ENCODE measurements around the gene ZBTB42. TPM values are rescaled to one million over a fixed set of nuclear protein-coding genes. Genes with fewer than 3 reads are reported as not detected.
A peak's percentile ranks its signal among the peaks of the same experiment; 100 is the strongest.
"Not testable (repeated sequence)": the region's sequence is repeated elsewhere in the genome, so short reads cannot be mapped to it uniquely, and the experiment has no call there.

The ZBTB42 gene
- total RNA-seq, 1 donor from 2014 or later: 4.9 TPM

GRCh38 chr14:104822821-104823615 lies 22.1 kb downstream of the ZBTB42 start:
- H3K36me3 Mint-ChIP-seq (ENCODE audit: low read depth): peaks cover 11% of the 10 kb centered on the region
- intact Hi-C loops (cut with micrococcal nuclease): no loop called here
- H3K27ac Mint-ChIP-seq: no peak overlapping the region

GRCh38 chr14:104824353-104824997 lies 23.6 kb downstream of the ZBTB42 start:
- DNase-seq: no peak
- peaks cover 11% of the 10 kb centered on the region for H3K4me1 Mint-ChIP-seq
- peaks cover 7% of the 10 kb centered on the region for H3K36me3 Mint-ChIP-seq (ENCODE audit: low read depth)
- peak overlapping the region; percentile 42 for H3K27ac Mint-ChIP-seq
- peaks cover 27% of the 10 kb centered on the region for H3K27me3 Mint-ChIP-seq
- intact Hi-C loops (cut with micrococcal nuclease): no loop called here
- H3K4me3 Mint-ChIP-seq: peak overlapping the region; percentile 90
- H3K9me3 Mint-ChIP-seq: peaks cover 15% of the 10 kb centered on the region

More at GRCh38 chr14:104822821-104823615, 22.1 kb downstream of the ZBTB42 start:
- no peak overlapping the region for H3K4me3 Mint-ChIP-seq
- H3K27me3 Mint-ChIP-seq: peaks cover 27% of the 10 kb centered on the region
- peaks cover 11% of the 10 kb centered on the region for H3K4me1 Mint-ChIP-seq
- peaks cover 15% of the 10 kb centered on the region for H3K9me3 Mint-ChIP-seq
- peak; percentile 52 for DNase-seq

- Mint-ChIP-seq H3K27me3 (peaks cover 32% of the 10 kb centered on the region), H3K27ac (no peak overlapping the region), H3K36me3 (ENCODE audit: low read depth) (peaks cover 7% of the 10 kb centered on the region), H3K4me1 (peaks cover 11% of the 10 kb centered on the region), H3K4me3 (peak overlapping the region; percentile 90), H3K9me3 (peaks cover 15% of the 10 kb centered on the region)
- intact Hi-C loops (cut with micrococcal nuclease): loop anchor here (1.0 to 2.0 kb wide), 4 partner anchors 26 to 102 kb away; partner anchors contain the start of genes ADSS1, CEP170B and ZBTB42
- DNase-seq: peak; percentile 99
These were observed 25.4 kb downstream of the ZBTB42 start for GRCh38 chr14:104826189-104826860.

GRCh38 chr14:104826861-104827176 lies 25.9 kb downstream of the ZBTB42 start:
- Mint-ChIP-seq H3K36me3 (ENCODE audit: low read depth) (peaks cover 7% of the 10 kb centered on the region), H3K4me3 (peak overlapping the region; percentile 66), H3K27me3 (peaks cover 32% of the 10 kb centered on the region), H3K27ac (no peak overlapping the region), H3K9me3 (peaks cover 15% of the 10 kb centered on the region), H3K4me1 (peaks cover 11% of the 10 kb centered on the region)
- no peak for DNase-seq
- intact Hi-C loops (cut with micrococcal nuclease): loop anchor here (1.0 to 2.0 kb wide), 4 partner anchors 26 to 103 kb away; partner anchors contain the start of genes ADSS1, CEP170B and ZBTB42

GRCh38 chr14:104827177-104828055 lies 26.5 kb downstream of the ZBTB42 start:
- Mint-ChIP-seq H3K36me3 (ENCODE audit: low read depth) (peaks cover 7% of the 10 kb centered on the region), H3K27ac (no peak overlapping the region), H3K27me3 (peaks cover 32% of the 10 kb centered on the region), H3K9me3 (peaks cover 15% of the 10 kb centered on the region), H3K4me3 (peak overlapping the region; percentile 66), H3K4me1 (peaks cover 11% of the 10 kb centered on the region)
- intact Hi-C loops (cut with micrococcal nuclease): loop anchor here (2.0 kb wide), 2 partner anchors 27 to 37 kb away; partner anchors contain the start of genes CEP170B and ZBTB42
- peak; percentile 86 for DNase-seq

- Mint-ChIP-seq H3K27me3 (peaks cover 18% of the 10 kb centered on the region), H3K36me3 (ENCODE audit: low read depth) (no peaks in the 10 kb centered on the region), H3K4me1 (peaks cover 8% of the 10 kb centered on the region), H3K27ac (no peak overlapping the region), H3K9me3 (no peaks in the 10 kb centered on the region), H3K4me3 (no peak overlapping the region)
- peak; percentile 54 for DNase-seq
- intact Hi-C loops (cut with micrococcal nuclease): no loop called here
These were observed 29.9 kb downstream of the ZBTB42 start for GRCh38 chr14:104830781-104831180.

GRCh38 chr14:104836171-104836935 lies 35.5 kb downstream of the ZBTB42 start:
- H3K27me3 Mint-ChIP-seq: peaks cover 25% of the 10 kb centered on the region
- H3K4me1 Mint-ChIP-seq; H3K36me3 Mint-ChIP-seq (ENCODE audit: low read depth); H3K27ac Mint-ChIP-seq; intact Hi-C loops (cut with micrococcal nuclease); DNase-seq; H3K4me3 Mint-ChIP-seq; H3K9me3 Mint-ChIP-seq: not testable (repeated sequence)

- no peak for DNase-seq
- intact Hi-C loops (cut with micrococcal nuclease): loop anchor here (2.0 kb wide), 1 partner anchor 23 kb away; the partner anchor contains the start of gene CEP170B
- H3K27me3 Mint-ChIP-seq: peaks cover 61% of the 10 kb centered on the region
- H3K27ac Mint-ChIP-seq: no peak overlapping the region
- no peaks in the 10 kb centered on the region for H3K4me1 Mint-ChIP-seq
- no peaks in the 10 kb centered on the region for H3K36me3 Mint-ChIP-seq (ENCODE audit: low read depth)
- no peaks in the 10 kb centered on the region for H3K9me3 Mint-ChIP-seq
- H3K4me3 Mint-ChIP-seq: no peak overlapping the region
These were observed 40.8 kb downstream of the ZBTB42 start for GRCh38 chr14:104841730-104842129.

GRCh38 chr14:104843006-104843405 lies 42.1 kb downstream of the ZBTB42 start:
- intact Hi-C loops (cut with micrococcal nuclease): loop anchor here (2.0 kb wide), 1 partner anchor 22 kb away; the partner anchor contains the start of gene CEP170B
- no peak overlapping the region for H3K27ac Mint-ChIP-seq
- H3K27me3 Mint-ChIP-seq: peaks cover 56% of the 10 kb centered on the region
- no peak overlapping the region for H3K4me3 Mint-ChIP-seq
- no peaks in the 10 kb centered on the region for H3K9me3 Mint-ChIP-seq
- no peak for DNase-seq
- no peaks in the 10 kb centered on the region for H3K36me3 Mint-ChIP-seq (ENCODE audit: low read depth)
- no peaks in the 10 kb centered on the region for H3K4me1 Mint-ChIP-seq

- no peaks in the 10 kb centered on the region for H3K36me3 Mint-ChIP-seq (ENCODE audit: low read depth)
- H3K27me3 Mint-ChIP-seq: peaks cover 55% of the 10 kb centered on the region
- H3K9me3 Mint-ChIP-seq: no peaks in the 10 kb centered on the region
- no peak overlapping the region for H3K27ac Mint-ChIP-seq
- intact Hi-C loops (cut with micrococcal nuclease): loop anchor here (2.0 kb wide), 1 partner anchor 21 kb away; the partner anchor contains the start of gene CEP170B
- DNase-seq: no peak
- H3K4me3 Mint-ChIP-seq: no peak overlapping the region
- no peaks in the 10 kb centered on the region for H3K4me1 Mint-ChIP-seq
These were observed 42.8 kb downstream of the ZBTB42 start for GRCh38 chr14:104843442-104844305.

GRCh38 chr14:104844306-104845032 lies 43.6 kb downstream of the ZBTB42 start:
- Mint-ChIP-seq H3K4me3 (no peak overlapping the region), H3K27ac (no peak overlapping the region), H3K4me1 (no peaks in the 10 kb centered on the region), H3K9me3 (no peaks in the 10 kb centered on the region), H3K36me3 (ENCODE audit: low read depth) (no peaks in the 10 kb centered on the region), H3K27me3 (peaks cover 51% of the 10 kb centered on the region)
- DNase-seq: no peak
- intact Hi-C loops (cut with micrococcal nuclease): no loop called here

Data from activated CD4-positive, alpha-beta T cell treated with anti-CD3 and anti-CD28 coated beads, Interleukin-2, amount 10 ng/mL, durations not matched to agents 24 days and 14 days (primary cell).